Fibroblast of lung (primary cell): ENCODE data around the gene TBC1D25.

Source experiments
- EZH2 ChIP-seq: IDR thresholded peaks from 2 replicates; pipeline ENCODE4 v1.5.1; 2012; ENCODE audit warnings: low read length, control low read depth, mild to moderate bottlenecking; ENCODE audit errors: missing control alignments
- TF ChIP-seq, protein P1 (sequence below), 2 donors: IDR thresholded peaks in 1 of 2; conservative IDR thresholded peaks in 1 of 2; 1 replicate in 1 of 2; 2 replicates in 1 of 2; pipeline ENCODE4 v1.5.1; 2011 to 2012; ENCODE audit warnings: low read length in 2 of 2, control low read depth in 1 of 2, inconsistent platforms in 1 of 2, low read depth in 1 of 2, mild to moderate bottlenecking in 1 of 2

GRCh38 chrX:48513670-48514069 lies 25.8 kb upstream of the TBC1D25 start:
- TF ChIP-seq, protein P1, sequence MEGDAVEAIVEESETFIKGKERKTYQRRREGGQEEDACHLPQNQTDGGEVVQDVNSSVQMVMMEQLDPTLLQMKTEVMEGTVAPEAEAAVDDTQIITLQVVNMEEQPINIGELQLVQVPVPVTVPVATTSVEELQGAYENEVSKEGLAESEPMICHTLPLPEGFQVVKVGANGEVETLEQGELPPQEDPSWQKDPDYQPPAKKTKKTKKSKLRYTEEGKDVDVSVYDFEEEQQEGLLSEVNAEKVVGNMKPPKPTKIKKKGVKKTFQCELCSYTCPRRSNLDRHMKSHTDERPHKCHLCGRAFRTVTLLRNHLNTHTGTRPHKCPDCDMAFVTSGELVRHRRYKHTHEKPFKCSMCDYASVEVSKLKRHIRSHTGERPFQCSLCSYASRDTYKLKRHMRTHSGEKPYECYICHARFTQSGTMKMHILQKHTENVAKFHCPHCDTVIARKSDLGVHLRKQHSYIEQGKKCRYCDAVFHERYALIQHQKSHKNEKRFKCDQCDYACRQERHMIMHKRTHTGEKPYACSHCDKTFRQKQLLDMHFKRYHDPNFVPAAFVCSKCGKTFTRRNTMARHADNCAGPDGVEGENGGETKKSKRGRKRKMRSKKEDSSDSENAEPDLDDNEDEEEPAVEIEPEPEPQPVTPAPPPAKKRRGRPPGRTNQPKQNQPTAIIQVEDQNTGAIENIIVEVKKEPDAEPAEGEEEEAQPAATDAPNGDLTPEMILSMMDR (conservative IDR thresholded peaks at IDR 0.05 in 1 of 2, IDR thresholded peaks at IDR 0.05 in 1 of 2; ENCODE audit: low read depth in 1 of 2, low read length in 2 of 2) = no peak
- TF ChIP-seq EZH2 = no peak
